IPS-NIHi11 (cell line): Measurements from ENCODE around the gene C2orf81.
"Not testable (repeated sequence)": the region's sequence is repeated elsewhere in the genome, so short reads cannot be mapped to it uniquely, and the experiment has no call there.

Source experiments
- DNase-seq: peaks from one replicate; pipeline ENCODE4 v3.0.0; 2012; ENCODE audit warnings: mixed read lengths, low spot score

The C2orf81 gene

DNA sequence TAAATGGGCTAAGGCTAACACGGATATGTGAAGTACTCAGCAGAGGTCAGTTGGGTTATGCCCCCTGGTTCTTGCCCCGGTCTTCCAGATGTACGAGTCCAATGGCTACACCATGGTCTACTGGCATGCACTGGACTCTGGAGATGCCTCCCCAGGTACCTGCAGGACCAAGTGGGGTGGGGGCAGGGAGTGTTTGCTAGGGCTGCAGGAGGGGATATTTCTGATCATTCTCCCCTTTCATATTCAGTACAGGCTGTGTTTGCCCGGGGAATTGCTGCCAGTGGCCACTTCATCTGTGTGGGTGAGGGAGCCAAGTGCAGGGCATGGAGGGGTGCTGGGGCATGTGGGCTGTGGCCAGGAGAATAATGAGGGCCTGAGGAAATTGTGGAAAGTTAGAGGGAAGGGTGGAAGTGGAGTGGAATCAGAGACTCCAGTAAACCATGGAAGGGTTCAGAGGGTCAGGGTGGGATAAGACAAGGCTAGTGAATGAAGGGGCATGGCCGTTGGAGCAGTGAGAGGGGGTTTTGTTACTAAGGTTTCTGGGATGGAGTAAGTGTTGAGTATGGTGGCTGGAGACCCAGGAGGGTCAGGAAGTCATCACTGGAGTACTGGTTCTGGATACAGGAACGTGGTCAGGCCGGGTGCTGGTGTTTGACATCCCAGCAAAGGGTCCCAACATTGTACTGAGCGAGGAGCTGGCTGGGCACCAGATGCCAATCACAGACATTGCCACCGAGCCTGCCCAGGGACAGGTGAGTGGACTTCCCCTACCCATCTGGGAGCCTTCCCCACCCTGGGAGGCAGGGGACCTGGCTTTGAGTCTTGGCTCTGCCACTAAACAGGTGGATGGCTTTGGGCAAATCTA lies 2.0 kb upstream of the C2orf81 start:
- DNase-seq: no peak

DNA sequence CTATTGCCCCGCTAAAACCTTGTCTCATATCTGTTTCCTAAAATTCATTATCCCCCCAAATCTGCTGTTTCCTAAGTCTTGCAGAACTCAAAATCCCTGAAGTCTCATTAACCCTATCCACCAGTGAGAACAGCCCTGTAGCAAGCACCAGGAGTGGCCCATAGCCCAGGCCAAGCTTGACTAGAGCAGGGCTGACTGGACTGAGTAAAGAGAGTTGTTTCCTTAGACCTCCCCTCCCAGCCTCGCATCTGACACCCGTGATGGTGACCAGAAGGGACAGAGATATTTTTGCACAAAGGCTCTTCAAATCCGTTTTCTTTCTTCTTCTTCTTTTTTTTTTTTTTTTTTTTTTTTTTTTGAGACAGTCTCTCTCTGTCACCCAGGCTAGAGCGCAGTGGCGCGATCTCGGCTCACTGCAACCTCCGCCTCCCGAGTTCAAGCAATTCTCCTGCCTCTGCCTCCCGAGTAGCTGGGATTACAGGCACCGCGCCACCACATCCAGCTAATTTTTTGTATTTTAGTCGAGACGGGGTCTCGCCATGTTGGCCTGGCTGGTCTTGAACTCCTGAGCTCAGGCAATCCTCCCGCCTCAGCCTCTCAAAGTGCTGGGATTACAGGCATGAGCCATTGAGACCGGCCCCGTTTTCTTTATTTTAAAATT lies 846 bp downstream of the C2orf81 start:
- not testable (repeated sequence) for DNase-seq

DNA sequence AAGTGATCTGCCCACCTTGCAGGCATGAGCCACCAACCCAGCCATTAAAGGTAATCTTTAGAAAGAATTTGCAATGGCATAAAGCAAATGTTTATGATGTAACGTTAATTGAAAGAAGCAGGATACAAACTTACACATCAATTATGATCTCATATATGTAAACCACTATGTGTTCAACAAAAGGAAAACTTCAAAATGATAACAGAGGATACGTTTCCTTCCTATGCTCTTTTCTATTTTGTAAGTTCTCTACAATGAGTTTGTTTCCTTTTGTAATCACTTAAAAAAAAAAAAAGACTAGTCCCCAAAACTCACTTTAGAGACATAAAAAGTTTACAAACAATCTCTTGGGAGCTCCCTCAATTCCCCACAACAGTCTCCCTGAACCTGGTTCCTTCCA lies 1.4 kb downstream of the C2orf81 start:
- no peak for DNase-seq

DNA sequence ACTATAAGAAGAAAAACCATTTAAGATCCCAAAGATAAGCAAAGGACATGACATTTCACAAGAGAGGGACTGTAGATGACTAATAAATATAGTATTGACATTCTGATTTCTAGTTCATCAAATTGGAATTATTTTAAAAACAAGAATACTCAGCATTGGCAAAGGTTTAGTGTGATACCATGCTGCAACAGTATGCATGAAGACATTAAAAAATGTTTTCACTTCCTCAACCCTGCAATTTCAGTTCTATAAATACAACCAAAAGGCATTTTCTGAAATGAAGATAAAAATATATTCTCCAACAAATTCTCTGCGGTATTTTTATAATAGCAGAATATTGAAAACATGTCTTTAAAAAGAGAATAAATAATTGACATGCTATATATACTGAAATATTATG lies 2.1 kb downstream of the C2orf81 start:
- DNase-seq: no peak

DNA sequence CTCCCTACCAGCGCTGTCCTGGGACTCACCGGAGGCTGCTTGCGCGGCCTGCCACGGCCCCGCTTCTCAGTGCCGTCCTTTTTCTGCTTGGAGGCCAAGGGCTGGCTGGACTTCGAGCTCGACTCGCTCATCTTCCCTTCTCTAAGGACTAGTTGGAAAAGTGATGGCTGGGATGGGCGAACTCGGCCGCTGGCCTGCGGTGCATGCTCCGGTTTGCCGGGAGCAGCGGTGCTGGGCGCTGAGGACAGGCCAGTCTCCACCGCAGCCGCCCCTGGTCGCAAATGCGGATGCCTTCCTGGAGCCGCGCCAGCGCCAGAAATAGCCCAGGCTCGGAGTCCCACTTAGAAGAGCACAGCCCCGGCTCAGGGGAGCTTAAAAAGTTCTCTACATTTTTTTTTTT lies 3.1 kb downstream of the C2orf81 start:
- DNase-seq: no peak

DNA sequence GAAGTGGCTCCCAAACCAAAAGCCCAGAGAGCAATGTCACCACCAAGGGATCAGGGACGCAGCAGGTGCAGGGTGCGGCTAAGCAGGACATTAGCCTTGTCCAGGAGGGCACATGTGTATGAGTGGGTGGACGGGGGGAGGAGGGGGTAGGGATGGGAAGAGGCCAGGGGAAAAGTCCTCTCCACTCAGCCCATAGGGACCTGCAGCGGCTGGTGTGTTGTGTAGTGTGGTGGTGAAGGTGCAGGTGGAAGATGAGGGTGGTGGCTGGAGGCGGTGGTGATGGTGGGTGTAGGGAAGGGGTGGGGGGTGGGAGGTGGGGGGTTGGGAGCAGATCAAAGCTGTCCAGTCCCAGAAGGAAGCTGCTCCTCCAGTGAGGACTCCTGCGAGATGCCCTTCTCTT lies 3.7 kb downstream of the C2orf81 start:
- DNase-seq: no peak

DNA sequence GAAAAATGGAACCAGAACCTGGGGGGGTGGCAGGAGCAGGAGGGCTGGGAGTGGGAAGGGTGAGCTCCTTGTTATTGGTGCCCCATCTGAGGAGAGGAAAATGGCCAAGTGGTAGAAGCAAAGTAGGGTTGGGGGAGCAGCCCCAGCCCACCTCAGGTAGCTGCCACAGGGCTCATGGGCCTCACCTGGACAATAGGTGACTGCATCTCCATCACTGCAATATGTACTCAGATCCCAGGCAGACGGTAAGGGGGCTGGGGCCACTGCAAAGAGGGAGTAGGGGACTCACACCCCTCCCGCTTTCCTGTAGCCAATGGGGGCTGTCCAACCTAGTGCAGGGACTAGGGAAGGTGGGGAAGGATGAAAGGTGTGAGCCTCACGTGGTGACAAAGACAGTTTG lies 4.2 kb downstream of the C2orf81 start:
- DNase-seq: no peak

DNA sequence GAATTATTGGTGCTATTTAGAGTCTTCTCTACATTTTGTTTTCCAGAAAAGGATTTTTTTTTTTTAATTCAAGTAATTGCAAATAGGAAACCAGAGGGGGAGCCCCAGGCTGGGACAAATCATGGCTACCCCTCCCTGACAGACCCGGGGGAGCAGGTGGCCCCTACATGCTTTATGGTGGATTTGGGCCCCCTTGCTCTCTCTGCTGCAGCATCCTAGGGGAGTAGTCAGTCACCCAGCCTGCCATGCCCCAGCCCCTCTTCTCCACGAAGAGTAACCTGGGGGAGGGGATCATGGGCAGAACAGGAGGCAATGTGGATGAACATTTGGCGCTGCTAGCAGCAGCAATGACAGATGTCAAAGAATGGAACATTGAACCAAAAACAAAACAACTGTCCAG lies 4.6 kb downstream of the C2orf81 start:
- DNase-seq: no peak

DNA sequence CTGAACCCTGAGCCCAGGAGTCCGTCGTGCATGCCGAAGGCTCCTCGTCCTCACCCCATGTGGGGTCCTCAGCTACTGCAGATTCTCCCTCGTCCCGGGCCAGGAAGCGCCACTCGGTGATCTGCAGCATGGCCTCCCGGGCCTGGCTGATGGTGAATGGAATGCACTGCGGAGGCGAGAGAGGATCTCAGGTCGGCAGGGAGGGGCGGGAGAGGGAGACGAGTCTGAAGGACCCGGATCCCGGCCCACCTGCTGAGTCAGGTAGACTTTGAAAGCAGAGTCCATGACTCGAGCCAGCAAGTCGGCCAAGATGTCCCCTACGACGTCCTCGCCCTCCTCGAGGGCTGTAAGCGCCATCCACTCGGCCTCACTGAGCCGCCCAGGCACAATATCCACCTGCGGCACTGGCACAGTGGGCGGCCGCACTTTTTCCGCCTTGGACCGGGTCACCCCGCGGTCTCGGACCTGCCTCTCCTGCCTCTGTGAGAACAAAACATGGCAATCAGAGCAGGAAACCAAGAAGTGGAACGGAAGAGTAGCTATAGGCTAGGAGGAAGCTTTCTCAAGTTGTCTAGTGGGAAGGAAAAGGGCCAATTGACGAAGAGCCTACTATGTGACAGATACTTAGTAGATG lies 5.5 kb downstream of the C2orf81 start:
- peak; percentile 75 for DNase-seq

DNA sequence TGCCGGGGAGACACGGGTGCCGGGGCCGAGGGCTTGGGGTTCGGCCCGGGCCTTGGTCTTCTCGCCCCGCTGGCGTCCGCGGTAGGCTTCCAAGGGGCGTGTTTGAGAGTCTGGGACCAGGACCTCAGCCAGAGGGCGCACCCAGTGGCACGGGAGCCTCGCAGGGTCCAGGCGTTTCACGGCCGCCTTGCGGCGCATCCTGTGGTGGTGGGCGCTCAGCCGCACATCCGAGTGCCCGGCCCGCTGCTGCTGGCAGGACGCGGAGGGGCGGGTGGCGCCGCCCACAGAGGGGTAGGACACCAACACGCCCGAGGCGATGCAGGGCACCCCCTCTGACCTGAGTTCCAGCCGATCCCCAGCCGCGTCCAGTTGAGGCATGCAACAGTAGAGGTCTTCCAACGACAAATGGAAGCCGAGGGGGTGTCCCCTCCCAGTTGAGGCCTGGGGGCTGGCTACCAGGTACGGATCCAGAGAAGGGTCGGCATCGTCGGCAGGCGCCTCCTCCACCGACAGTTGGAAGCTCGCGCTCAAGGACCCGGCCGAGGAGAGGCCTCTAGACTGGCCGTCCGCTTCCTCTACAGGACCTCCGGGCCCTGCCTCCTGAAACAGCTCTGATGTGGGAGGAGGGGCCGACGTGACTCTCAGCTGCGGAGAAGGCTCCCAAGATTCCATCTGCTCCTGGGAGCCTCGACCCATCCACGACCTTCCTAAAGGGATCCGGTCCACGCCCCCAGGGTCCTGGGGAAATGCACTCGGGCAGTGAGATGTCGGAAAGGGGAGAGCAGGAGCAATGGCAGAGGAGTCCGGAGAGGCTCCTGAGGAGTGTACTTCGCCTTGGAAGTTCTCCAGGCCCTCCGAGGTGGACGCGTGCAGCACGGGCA lies 6.3 kb downstream of the C2orf81 start:
- DNase-seq: peak; percentile 58

DNA sequence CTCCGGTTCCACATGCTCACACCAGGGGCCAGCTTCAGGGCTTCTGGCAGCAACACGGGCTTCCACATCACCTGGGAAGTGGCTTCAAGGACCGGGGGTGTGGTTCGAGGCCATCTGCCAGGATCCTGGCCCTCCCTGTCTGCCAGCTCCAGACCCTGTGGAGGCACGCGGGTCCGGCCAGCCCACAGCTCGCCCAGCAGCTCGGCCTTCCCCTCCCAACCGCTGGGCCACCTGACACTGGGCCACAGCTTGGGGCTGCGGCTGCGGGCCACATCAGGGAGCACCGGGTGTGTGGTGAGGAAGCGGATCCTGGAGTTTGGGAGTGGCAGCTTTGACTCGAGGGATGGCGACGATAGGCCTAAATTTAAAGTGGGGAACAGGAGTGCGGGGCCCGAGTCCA lies 7.0 kb downstream of the C2orf81 start:
- peak; percentile 44 for DNase-seq

DNA sequence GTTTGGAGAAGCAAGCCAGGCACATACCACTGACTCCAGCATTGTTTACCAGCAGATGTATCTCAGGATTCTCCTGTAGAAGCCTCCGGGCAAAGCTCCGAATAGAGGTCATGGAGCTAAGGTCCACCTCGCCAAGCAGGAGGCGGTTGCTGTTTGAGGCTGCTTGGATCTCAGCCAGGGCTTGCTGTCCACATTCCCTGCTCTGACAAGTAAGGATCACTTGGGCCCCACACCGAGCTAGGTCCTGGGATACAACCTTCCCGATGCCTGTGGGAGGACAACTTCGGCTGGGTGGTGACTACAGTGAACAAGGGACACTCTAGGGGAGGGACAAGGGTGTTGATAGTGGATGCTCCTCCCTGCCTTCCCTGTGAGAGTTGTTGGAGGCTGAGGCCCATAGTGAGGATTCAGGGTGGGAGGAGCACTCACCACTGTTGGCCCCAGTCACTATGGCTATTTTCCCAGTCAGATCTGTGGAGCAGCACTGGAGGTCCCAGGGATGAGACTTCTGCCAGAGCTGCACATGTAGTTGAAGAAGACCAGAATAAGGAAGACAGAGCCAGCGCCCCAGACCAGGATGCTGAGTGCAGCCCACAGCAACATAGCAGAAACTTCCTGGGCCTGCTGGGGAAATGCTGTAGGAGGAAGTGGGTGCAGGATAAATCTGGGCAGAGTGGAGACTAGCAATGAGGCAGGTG lies 8.3 kb downstream of the C2orf81 start:
- no peak for DNase-seq

DNA sequence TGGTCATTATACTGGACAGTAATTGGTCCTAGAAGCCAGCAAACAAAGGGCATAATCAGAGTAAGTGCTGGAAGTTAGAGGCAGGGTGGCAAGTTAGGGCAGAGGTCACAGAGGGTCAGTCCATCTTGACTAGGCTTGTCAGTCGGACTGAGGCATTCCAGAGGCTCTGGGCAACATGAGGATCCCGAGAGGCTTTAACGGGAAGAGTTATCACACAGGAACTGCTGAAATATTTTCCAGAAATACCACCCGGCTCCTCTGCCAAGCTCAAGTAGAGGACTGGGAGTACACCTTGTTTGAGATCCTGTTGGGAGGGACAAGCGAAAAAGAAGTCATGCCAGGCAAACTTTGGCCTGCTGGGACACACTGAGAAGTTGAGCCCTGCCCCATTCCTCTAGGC lies 13.7 kb downstream of the C2orf81 start:
- no peak for DNase-seq

DNA sequence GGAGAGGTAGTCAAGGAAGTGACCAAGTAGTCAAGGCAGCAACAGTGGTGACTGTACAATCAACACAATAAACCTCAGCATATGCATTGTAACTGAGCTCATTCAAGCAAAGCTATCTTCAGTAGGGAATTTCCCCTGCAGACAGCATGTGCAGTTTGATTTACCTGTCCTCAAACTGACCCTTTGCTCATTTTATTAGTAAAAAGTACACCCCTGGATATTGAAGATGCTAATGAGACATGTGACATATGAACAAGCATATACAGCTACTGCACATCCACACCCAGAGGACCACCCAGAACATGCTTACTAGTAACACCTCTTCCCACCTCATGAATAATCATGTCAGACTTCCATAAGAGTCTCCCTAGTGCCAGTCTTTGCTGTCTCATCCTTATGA lies 15.4 kb downstream of the C2orf81 start:
- no peak for DNase-seq

DNA sequence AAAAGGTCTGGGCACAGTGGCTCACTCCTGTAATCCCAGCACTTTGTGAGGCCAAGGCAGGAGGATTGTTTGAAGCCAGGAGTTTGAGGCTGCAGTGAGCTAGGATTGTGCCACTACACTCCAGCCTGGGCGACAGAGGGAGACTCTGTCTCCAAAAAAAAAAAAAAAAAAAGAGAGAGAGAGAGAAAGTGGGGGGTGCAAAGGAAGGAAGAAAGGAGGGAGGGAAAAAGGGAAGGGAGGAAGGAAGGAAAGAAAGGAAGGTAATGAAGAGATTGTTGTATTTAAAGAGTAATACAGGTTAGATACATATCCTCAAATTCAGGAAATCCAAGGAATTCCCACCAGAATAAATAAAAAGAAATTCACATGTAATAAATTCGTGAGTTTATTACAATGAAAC lies 19.5 kb downstream of the C2orf81 start:
- DNase-seq: no peak

DNA sequence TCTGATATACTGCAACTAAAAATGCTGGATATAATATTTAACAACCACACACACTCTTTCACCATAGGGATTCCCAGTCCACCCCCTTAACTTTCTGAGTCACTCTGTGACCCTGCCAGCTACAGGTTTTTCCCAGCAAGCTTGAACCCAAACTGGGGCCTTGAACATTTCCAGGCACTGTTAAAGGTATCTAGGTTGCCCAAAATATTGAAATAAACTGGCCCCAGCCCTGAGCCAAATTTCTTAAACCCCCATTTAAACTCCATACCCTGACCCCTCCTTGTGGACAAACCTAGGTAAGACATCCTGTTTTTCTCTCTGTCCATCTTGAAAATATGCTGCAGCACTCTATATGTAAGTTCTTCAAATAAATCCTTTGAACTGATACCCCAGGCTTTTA lies 21.6 kb downstream of the C2orf81 start:
- DNase-seq: peak; percentile 50

DNA sequence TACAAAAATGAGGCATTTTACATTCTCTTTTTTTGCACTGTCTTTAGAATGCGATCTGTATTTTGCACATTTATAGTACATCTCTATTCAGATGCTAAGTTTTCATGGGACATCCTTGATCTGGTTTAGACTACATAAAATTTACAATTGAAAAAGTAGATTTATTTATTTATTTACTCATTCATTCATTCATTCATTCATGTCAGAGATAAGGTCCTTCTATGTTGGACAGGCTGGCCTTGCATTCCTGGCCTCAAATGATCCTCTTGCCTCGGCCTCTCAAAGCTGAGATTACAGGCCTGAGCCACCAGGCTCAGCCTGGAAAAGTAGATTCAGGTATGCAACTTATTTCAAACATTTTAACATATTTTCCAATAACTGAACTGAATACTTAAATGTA lies 25.3 kb downstream of the C2orf81 start:
- no peak for DNase-seq

DNA sequence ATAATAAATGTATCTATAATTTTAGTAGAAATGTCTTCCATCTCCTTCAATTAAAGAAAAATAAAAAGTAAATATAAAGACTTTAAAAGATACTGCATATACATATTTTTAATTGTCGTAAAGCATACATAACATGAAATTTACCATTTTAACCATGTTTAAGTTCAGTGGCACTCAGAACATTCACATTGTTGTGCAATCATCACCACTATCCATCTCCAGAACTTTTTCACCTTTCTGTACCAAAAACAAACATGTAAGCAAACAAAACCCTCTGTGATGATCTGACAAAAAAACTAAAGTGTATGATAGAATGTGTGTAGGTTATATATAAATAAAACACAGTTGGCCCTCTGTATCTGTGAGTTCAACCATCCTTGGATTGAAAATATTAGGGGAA lies 27.9 kb downstream of the C2orf81 start:
- DNase-seq: no peak

DNA sequence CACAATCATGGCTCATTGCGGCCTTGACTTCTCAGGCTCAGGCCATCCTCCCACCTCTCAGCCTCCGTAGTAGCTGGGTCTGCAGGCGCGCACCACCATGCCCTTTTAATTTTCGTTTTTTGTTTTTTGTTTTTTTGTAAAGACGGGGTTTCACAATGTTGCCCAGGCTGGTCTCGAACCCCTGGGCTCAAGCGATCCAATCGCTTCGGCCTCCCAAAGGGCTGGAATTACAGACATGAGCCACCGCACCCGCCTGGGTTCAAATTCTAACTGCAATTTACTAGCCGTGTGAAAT lies 29.0 kb downstream of the C2orf81 start:
- DNase-seq: no peak

DNA sequence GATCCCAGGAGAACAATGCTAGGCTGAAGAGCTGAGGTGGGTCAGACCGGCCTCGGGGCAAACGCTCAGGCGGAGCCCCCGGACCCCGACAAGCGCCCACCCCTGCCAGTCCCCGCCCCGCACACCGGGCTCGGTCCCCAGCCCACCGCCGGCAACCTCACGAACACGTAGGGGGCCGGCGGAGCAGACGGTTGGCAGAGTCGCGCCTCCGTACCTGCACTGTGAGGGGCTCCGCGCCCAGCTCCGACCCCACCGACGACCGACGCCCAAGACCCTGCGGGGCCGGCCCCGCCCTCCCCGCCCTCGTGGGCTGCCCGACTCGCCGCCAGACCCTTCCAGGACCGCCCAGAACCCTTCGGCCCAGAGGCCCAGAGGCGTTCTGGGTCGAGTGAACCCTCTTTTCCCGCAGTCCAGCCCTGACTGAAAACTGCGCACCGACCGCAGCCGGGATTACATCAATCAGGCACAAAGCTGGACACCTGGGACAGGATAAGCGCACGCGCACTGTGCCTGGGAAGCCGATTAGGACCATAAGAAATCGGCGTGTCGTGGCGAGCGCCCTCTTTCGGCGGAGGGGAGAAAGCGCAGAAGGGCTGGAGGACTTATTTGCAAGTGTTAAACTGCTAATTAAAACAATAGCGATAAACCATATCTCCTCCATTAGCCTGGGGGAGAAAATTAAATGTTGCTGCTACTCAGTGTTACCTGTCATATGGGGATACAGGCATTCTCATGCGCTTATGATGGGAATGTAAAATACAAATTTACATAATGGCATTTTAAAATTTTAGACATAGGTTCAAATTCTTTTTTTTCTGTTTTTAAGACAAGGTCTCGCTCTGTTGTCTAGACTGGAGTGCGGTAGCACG lies 29.6 kb downstream of the C2orf81 start:
- peak; percentile 93 for DNase-seq

DNA sequence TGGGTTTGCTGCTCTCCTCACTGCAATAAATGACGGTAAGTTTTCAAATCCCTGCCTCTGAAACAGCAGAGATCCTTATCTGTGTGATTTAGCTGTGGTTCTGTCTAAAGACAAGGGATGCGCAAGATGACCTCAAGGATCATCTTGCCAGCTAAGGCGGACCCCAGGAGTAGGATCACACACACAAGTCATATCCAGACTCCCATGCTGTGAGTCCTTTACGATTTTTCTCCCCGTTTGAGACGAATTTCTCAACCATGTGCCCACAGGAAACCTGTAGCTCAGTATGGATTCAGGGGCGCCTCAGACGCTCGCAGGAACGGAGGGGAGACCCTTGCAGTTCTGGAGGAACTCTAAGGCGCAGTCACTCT lies 30.2 kb downstream of the C2orf81 start:
- no peak for DNase-seq
